ENCODE data around the gene ZCCHC17.

DNA sequence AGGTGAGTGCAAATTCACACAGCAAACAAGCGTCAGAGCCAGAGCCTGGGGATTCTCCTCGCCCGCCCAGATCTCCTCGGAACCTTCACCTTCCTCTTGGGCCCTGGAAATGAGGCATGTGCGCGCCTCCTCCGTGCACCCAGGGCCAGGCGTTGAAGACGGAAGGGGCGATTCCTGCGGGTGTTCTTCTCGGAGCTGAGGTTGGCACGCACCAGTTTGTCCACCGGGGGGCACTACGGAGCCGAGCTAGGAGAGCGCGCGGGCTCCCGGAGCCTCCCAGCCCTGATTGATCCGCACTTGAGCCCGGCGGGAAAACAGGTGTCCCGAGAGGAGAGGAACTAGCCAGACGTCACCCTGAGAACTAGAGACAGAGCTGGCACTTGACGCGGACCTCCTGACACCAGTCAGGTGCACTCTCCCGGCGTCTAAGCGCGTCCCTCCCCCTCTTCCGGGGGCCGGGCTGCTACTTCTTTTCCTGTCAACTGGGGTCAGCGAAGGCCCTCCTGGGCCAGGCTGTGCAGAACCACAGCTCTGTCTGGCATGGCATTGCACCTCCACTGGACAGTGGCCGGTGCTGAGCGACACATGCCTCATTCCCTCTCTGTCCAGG, 97.9 kb downstream of the ZCCHC17 start:
- TF ChIP-seq, protein P1, sequence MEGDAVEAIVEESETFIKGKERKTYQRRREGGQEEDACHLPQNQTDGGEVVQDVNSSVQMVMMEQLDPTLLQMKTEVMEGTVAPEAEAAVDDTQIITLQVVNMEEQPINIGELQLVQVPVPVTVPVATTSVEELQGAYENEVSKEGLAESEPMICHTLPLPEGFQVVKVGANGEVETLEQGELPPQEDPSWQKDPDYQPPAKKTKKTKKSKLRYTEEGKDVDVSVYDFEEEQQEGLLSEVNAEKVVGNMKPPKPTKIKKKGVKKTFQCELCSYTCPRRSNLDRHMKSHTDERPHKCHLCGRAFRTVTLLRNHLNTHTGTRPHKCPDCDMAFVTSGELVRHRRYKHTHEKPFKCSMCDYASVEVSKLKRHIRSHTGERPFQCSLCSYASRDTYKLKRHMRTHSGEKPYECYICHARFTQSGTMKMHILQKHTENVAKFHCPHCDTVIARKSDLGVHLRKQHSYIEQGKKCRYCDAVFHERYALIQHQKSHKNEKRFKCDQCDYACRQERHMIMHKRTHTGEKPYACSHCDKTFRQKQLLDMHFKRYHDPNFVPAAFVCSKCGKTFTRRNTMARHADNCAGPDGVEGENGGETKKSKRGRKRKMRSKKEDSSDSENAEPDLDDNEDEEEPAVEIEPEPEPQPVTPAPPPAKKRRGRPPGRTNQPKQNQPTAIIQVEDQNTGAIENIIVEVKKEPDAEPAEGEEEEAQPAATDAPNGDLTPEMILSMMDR (conservative IDR thresholded peaks at IDR 0.05; ENCODE audit: low read length): peak; percentile 84
- TF ChIP-seq EZH2phosphoT487 (IDR thresholded peaks at IDR 0.05; ENCODE audit: borderline replicate concordance): no peak

All from Loucy (cell line).